NCI-H774 (cell line): ENCODE measurements around the gene KCTD8.

ENCODE experiments used
- DNase-seq: peaks from one replicate; lab custom pipeline; 2025; lab: John Stamatoyannopoulos, UW

Gene KCTD8

DNA sequence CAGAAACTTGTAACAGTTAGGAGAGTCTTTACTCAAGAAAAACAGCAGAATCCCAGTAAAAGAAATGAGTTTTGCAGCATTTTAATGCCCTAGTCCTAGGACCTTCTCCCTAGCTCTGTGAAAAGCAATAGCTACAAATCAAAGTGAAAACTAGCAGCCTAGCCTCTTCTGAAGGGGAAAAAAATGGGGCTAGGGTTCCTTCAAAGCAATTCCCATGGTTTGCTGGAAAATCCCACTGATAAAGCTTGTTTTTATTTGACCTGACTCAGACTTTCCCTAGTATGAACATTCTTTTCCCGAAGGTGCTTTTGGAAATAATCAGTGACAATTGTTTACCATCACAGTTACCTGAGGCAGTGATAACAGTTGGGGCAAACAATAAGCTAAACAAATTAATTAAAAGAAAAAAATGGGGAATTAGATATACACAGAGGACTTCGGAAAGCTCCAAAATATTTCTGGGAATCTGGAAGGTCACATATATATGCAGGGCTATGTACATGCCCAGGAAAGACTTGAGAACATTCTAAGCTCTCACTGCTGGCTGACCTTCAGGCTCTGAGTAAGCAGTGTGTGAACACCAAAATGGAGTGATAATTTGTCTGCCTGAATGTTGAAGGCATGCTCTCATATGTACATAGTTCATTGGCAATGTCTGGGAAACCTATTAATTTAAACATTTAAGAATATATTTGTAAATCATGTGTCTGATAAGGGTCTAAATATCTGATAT, 285.9 kb downstream of the KCTD8 start:
- no peak for DNase-seq

DNA sequence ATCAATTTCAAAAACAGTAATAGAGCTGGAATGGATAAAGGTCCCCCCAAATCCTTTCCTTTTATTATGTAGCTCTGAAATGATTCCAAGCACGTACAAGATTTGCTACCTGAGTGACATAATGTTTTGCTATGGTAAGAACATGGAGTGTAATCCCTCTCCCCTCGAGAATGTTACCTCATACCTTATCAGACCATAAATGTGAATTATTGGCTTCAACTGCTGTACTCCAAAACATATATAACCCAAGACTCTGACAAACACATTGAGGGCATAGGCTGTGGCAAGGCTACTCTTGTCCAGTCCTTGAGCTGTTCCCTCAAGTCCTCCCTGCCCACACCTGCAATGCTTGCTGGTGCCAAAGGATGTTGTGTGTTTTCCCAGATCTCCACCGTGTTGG, 286.9 kb downstream of the KCTD8 start:
- no peak for DNase-seq

DNA sequence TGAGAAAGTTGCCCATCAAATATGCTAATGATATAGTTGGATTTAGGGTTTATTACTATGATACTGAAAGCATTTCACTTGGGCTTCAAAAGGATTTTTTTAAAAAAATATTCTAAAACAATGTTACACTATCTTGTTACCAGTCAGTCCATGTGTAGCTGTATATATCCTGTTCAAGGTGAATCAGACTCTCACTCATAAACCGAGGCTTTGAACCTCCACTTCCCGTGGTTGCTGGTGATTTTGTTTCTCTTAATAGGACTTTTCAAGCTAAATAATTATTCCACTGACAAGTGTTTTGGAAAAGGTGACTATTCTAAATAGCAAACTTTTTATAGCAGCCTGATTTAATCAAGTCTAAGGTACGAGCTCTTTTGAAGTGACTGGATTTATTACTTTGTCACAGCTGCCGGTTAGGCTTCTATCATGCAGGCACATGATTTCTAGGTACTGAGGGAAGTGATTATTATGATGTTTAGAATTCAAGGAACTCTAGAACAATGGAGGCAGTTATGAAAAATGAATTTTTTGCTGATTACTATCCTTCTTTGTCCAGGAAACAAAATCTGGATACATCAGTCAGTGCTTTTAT, 287.7 kb downstream of the KCTD8 start:
- no peak for DNase-seq

DNA sequence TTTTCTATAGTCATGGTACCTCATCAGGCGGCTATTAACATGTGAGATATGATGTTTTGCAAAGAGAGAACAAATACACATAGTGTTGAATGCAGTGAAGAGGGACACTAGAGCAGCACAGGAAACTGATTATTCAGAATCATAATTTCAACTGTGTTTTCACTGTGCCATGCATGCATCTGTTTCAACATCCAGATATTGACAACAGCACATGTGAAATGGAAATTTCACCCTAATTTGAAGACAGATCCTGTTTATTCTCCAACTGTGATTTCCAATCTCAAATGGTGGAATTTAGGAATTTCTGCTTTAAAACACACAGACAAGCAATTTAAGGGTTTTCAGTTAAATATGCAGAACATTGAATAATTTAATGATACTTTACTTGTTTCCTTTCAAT, 288.6 kb downstream of the KCTD8 start:
- no peak for DNase-seq

DNA sequence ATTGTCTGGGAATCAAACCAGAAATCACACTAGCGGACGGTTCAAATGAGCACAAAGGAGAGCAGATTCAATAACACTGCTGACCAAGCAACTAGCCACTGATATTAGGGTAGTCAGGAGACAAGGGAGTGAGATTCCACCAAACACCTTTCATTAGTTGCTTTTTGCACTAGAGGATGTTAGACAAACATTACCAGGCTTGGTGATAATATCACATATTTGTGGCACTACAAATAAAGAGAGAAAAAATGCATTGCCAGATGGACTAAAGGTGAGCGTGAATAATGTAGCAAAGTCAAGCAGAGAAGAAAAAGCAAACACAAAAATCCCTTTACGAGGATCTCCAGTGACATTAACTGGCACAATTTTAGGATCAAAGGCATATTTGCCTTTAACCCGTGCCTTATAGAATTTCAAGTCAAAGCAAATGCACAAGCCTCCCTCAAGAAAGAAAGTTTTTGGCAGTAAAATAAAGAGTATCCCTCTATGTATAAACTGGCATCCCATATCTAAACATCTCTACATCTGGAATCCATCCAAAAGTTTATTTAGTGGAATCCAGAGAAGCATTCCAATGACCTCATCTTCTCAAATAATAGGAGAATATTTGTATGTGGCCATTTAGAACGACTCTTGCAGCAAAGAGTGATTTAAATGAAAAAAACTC, 290.9 kb downstream of the KCTD8 start:
- DNase-seq, result no peak

DNA sequence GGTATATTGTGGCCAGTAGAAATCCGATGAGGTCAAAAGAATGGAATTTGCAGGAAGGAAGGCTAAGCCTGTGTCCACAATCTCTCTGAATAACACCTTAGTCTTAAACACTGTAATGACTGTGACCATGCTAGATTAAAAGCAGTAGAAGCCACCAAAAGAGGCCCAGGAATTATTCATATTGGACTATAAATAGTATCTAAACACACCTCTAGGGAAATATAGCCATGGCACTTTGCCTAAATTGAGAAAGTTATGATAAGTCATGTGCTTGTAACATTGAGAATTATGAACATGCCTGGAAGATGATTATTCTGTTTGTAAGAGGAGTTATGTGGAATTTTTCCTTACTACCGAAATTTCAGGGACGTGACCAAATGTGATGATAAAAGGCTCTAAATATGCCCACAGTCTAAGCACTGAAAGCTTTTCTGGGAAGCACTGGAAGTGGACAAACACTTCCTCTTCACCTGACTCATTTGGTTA, 298.5 kb downstream of the KCTD8 start:
- DNase-seq, result no peak

DNA sequence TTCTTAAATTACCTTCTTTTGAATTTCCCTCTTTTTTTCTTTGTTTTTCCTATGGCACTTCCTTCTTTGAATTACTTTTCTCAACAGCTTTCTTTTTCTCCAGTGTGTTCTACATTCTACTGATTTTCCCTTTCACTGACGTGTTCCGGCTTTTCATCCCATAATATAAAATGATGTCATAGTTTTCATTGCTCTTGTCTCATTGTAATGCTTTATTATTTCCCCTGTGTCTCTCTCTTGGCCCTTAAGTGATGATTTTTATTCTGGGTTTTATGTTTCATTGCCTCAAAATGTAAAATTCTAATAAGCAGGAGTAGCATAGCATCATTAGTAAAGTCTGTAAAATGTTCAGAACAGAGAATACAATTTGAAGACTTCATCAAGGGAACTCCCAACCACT, 299.3 kb downstream of the KCTD8 start:
- no peak for DNase-seq

DNA sequence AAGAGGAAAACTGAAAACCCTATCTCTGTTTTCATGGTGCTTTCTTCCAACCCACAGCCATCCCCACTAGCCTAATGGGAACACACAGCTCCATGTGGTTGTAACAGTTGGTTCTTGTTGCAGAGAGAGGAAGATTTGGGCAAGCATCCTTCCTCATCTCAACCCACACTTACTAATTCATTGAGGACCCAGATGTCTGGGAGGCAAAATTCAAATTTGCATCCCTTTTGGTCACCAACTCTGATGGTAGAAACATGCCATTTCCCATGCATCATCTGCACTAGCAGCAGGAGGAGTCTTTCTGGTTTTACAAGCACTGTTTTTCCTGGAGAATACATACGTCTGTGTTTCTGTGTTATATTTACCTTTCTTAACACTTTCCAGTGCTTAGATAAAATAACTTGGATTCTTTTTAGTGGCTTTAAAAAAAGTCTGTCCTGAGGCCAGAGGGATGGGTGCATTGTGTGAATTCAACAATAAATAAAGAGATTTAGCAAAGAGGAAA, 301.0 kb downstream of the KCTD8 start:
- no peak for DNase-seq

DNA sequence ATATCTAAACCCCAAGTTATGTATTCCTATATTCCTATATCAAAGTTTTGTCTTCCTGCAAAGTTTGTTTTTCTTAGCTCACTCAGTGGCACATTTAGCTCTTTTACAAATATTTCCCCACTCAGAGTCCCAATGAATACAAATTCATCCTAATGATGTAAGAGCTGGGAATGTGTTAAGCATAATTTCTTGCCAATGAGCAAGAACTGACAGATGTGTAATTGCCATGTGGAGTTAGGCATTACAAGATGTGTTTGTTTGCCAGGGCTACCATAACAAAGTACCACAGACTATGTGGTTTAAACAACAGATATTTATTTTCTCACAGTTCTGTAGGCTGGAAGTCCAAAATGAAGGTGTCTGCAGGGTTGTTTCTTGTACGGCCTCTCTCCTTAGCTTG, 302.1 kb downstream of the KCTD8 start:
- no peak for DNase-seq

DNA sequence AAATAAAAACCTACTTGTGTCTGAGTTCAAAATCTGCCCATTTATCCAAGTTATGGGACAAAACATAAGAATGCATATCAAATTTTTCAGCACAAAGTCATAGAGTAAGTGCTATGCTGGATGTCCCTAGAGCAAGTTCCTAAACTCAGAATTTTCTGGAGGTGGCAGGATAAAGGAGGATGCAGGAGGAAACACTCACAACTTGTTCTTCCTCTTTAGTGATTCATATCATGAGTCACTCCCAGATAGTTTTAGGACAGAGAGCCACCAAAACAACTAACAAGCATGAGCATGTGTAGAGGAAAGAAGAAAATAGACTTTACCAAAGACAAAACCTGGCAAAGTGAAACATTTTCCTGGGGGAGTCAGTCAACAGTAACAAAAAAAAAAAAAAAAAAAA, 302.7 kb downstream of the KCTD8 start:
- DNase-seq, result no peak

DNA sequence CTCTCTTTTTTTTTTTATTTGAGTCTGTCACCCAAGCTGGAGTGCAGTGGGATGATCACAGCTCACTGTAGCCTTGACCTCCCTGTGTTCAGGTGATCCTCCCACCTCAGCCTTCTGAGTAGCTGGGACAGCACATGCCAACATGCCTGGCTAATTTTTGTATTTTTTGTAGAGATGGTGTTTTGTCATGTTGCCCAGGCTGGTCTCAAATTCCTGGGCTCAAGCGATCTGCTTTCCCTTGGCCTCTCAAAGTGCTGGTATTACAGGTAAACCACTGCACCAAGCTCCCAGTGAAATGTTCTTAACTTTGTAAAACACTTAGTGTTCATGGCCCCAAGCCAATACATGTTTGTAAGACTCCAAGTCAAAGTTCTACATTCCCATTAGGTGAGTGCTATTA, 316.1 kb downstream of the KCTD8 start:
- no peak for DNase-seq
